SK-N-SH (cell line): ENCODE results near the gene DENND1C. TPM values are rescaled to one million over a fixed set of nuclear protein-coding genes. Genes with fewer than 3 reads are reported as not detected.
"Not testable (repeated sequence)": the region's sequence is repeated elsewhere in the genome, so short reads cannot be mapped to it uniquely, and the experiment has no call there.

ENCODE experiments used
- CTCF ChIA-PET: fragments of 300-600, 350-600 bp; formaldehyde crosslinking; extraction: SDS; loops from one replicate; lab custom pipeline; 2021; lab: Yijun Ruan, JAX
- POLR2A ChIA-PET: fragments of 350-600 bp; sonication (Branson Sonifier 250); formaldehyde crosslinking; extraction: SDS; loops from one replicate; lab custom pipeline; 2020; ENCODE audit warnings: antibody characterized with exemption, inconsistent platforms; lab: Yijun Ruan, JAX
- DNase-seq: peaks from one replicate; pipeline ENCODE4 v3.0.0; 2012
- H2AFZ ChIP-seq: fragments of 200-600 bp; sonication (generic); 2 replicates; pipeline ENCODE4 v1.8.1; 2016; ENCODE audit warnings: antibody characterized with exemption, mild to moderate bottlenecking, low read depth
- H3F3A ChIP-seq: fragments of 200-600 bp; sonication (generic); replicated peaks from 2 replicates; pipeline ENCODE3; 2016; ENCODE audit warnings: antibody characterized with exemption, mild to moderate bottlenecking; ENCODE audit not compliant: insufficient read depth
- H3K27ac ChIP-seq, 2 experiments: fragments of 200-500 bp in 1 of 2; fragments of 200-600 bp in 1 of 2; sonication (Bioruptor generic) in 1 of 2; sonication (generic), shearing (Covaris generic) in 1 of 2; 2 replicates each; pipeline versions ENCODE4 v1.5.1 to v1.6.1; 2014 to 2016; ENCODE audit warnings: low read depth in 2 of 2, inconsistent platforms in 1 of 2, low read length in 1 of 2, mild to moderate bottlenecking in 1 of 2, mixed read lengths in 1 of 2
- H3K27me3 ChIP-seq: fragments of 200-600 bp; sonication (generic), shearing (Covaris generic); 2 replicates; pipeline ENCODE4 v1.6.1; 2016; ENCODE audit warnings: mixed run types; ENCODE audit not compliant: insufficient read depth
- H3K36me3 ChIP-seq, 2 experiments: fragments of 200-500 bp in 1 of 2; fragments of 200-600 bp in 1 of 2; sonication (Bioruptor generic) in 1 of 2; sonication (generic) in 1 of 2; replicated peaks in 1 of 2; 2 replicates each; pipeline versions ENCODE3 to v1.5.1; 2014 to 2016; ENCODE audit warnings: low read length in 1 of 2, mild to moderate bottlenecking in 1 of 2; ENCODE audit not compliant: insufficient read depth in 2 of 2, control insufficient read depth in 1 of 2
- H3K4me1 ChIP-seq, 2 experiments: fragments of 200-500 bp in 1 of 2; fragments of 200-600 bp in 1 of 2; sonication (Bioruptor generic) in 1 of 2; sonication (generic), shearing (Covaris generic) in 1 of 2; 2 replicates each; pipeline versions ENCODE4 v1.5.1 to v1.6.1; 2014 to 2016; ENCODE audit warnings: low read depth in 1 of 2, low read length in 1 of 2, mixed run types in 1 of 2; ENCODE audit not compliant: insufficient read depth in 2 of 2, control insufficient read depth in 1 of 2
- H3K4me2 ChIP-seq: fragments of 200-600 bp; sonication (generic), shearing (Covaris generic); 2 replicates; pipeline ENCODE4 v1.6.1; 2017; ENCODE audit warnings: mixed run types
- H3K4me3 ChIP-seq, 2 experiments: fragments of 200-500 bp in 1 of 2; fragments of 200-600 bp in 1 of 2; sonication (Bioruptor generic) in 1 of 2; sonication (generic), shearing (Covaris generic) in 1 of 2; 2 replicates each; pipeline versions ENCODE4 v1.5.1 to v1.8.1; 2014 to 2016; ENCODE audit warnings: low read depth in 2 of 2, inconsistent platforms in 1 of 2, low read length in 1 of 2, mild to moderate bottlenecking in 1 of 2, mixed read lengths in 1 of 2, moderate library complexity in 1 of 2
- H3K79me2 ChIP-seq: fragments of 200-600 bp; sonication (generic); 2 replicates; pipeline ENCODE4 v1.8.1; 2017; ENCODE audit warnings: mild to moderate bottlenecking; ENCODE audit not compliant: insufficient read depth
- H3K9ac ChIP-seq: fragments of 200-600 bp; sonication (generic); 2 replicates; pipeline ENCODE4 v1.6.1; 2017; ENCODE audit warnings: mixed run types
- H3K9me2 ChIP-seq: fragments of 200-600 bp; sonication (generic); 2 replicates; pipeline ENCODE4 v1.6.1; 2017; ENCODE audit warnings: mixed run types
- H3K9me3 ChIP-seq: fragments of 200-600 bp; sonication (generic); 2 replicates; pipeline ENCODE4 v1.6.1; 2017; ENCODE audit warnings: mixed run types, mild to moderate bottlenecking, moderate library complexity
- H4K20me1 ChIP-seq: fragments of 200-600 bp; sonication (generic); 2 replicates; pipeline ENCODE4 v1.6.1; 2017; ENCODE audit warnings: mild to moderate bottlenecking, mixed run types; ENCODE audit not compliant: insufficient read depth
- GATA2 ChIP-seq: sonication (generic); formaldehyde crosslinking; IDR thresholded peaks from 2 replicates; pipeline ENCODE4 v1.5.0; 2020; ENCODE audit warnings: mild to moderate bottlenecking, missing genetic modification reagents
- PBX3 ChIP-seq: IDR thresholded peaks from 2 replicates; pipeline ENCODE4; 2012
- POLR2AphosphoS5 ChIP-seq: IDR thresholded peaks from 2 replicates; pipeline ENCODE4 v1.6.1; 2012; ENCODE audit warnings: low read depth, low read length
- RCOR1 ChIP-seq: fragments of 150-350 bp; IDR thresholded peaks from 2 replicates; pipeline ENCODE4 v1.6.1; 2017; ENCODE audit warnings: antibody characterized with exemption, low read length
- REST ChIP-seq: IDR thresholded peaks from 2 replicates; pipeline ENCODE4 v1.6.1; 2012; ENCODE audit warnings: mild to moderate bottlenecking, low read depth, low read length, moderate library complexity
- WGBS: methylation state at CpG from one replicate; pipeline ENCODE4 v1.1.6; 2017; ENCODE audit warnings: low lambda C conversion rate; 5-methylcytosine and 5-hydroxymethylcytosine counted together
- polyA plus RNA-seq, 3 experiments: library from polyadenylated mRNA; depleted of rRNA; stranded (reverse); fragments of >200 nt; gene quantifications; 2 replicates each; pipeline ENCODE4 v1.2.3, GENCODE V29; 2012
- TF ChIP-seq, protein P1 (sequence below): IDR thresholded peaks from 2 replicates; pipeline ENCODE4 v1.4.0; 2012; ENCODE audit warnings: low read depth, borderline replicate concordance

The DENND1C gene
- polyA plus RNA-seq, 1 of the 3 experiments (the other 2 are of a cell fraction): 0.05 TPM

GRCh38 chr19:6508028-6508771 is 26.6 kb upstream of the DENND1C start:
- H3K27me3 ChIP-seq, POLR2A ChIA-PET, H4K20me1 ChIP-seq, H2AFZ ChIP-seq, H3K79me2 ChIP-seq, H3K36me3 ChIP-seq, H3K4me2 ChIP-seq, H3K9me3 ChIP-seq, H3F3A ChIP-seq, DNase-seq, H3K27ac ChIP-seq, H3K4me3 ChIP-seq, H3K9ac ChIP-seq, H3K9me2 ChIP-seq, H3K4me1 ChIP-seq: not testable (repeated sequence)
- 79% methylated on average over 9 of the region's 9 CpGs for WGBS
- CTCF ChIA-PET: interaction anchor here (3.5 kb wide), 1 partner anchor 9 kb away, joined by 20 read pairs; no protein-coding TSS in a partner anchor

GRCh38 chr19:6503407-6504201 is 22.0 kb upstream of the DENND1C start:
- whole genome bisulfite sequencing: 87% methylated on average over 9 of the region's 9 CpGs
- H3K4me3 ChIP-seq: no peak overlapping the region
- H3K9me2 ChIP-seq: no peaks in the 10 kb centered on the region
- no peak overlapping the region for H3K4me2 ChIP-seq
- ChIA-PET POLR2A (no interaction called here), CTCF (interaction anchor here (0.7 to 2.5 kb wide), 3 partner anchors 13 to 44 kb away, joined by 3 to 8 read pairs (median 7); partner anchors contain the start of genes DENND1C and SLC25A23)
- H3K36me3 ChIP-seq: no peaks in the 10 kb centered on the region
- no peaks in the 10 kb centered on the region for H3K9me3 ChIP-seq
- no peak for DNase-seq
- peaks cover 0 to 8% of the 10 kb centered on the region in 2 experiments; a peak in 1 of 4 replicates for H3K4me1 ChIP-seq
- H3K27ac ChIP-seq: no peak overlapping the region
- no peaks in the 10 kb centered on the region for H4K20me1 ChIP-seq
- no peaks in the 10 kb centered on the region for H3F3A ChIP-seq
- H3K27me3 ChIP-seq: peaks cover 7% of the 10 kb centered on the region
- no peak overlapping the region for H2AFZ ChIP-seq
- H3K79me2 ChIP-seq: no peaks in the 10 kb centered on the region
- TF ChIP-seq REST: no peak
- TF ChIP-seq, protein P1, sequence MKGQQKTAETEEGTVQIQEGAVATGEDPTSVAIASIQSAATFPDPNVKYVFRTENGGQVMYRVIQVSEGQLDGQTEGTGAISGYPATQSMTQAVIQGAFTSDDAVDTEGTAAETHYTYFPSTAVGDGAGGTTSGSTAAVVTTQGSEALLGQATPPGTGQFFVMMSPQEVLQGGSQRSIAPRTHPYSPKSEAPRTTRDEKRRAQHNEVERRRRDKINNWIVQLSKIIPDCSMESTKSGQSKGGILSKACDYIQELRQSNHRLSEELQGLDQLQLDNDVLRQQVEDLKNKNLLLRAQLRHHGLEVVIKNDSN: no peak
- no peak for TF ChIP-seq GATA2 (CRISPR knock-in tag)
- TF ChIP-seq RCOR1: no peak
- TF ChIP-seq PBX3: no peak
- TF ChIP-seq POLR2AphosphoS5: no peak
- H3K9ac ChIP-seq: no peak overlapping the region
